Measurements from ENCODE around the gene ASTL.

Gene ASTL

GRCh38 chr2:96136129-96136720, 2.1 kb downstream of the ASTL start:
- TF ChIP-seq, protein P1, sequence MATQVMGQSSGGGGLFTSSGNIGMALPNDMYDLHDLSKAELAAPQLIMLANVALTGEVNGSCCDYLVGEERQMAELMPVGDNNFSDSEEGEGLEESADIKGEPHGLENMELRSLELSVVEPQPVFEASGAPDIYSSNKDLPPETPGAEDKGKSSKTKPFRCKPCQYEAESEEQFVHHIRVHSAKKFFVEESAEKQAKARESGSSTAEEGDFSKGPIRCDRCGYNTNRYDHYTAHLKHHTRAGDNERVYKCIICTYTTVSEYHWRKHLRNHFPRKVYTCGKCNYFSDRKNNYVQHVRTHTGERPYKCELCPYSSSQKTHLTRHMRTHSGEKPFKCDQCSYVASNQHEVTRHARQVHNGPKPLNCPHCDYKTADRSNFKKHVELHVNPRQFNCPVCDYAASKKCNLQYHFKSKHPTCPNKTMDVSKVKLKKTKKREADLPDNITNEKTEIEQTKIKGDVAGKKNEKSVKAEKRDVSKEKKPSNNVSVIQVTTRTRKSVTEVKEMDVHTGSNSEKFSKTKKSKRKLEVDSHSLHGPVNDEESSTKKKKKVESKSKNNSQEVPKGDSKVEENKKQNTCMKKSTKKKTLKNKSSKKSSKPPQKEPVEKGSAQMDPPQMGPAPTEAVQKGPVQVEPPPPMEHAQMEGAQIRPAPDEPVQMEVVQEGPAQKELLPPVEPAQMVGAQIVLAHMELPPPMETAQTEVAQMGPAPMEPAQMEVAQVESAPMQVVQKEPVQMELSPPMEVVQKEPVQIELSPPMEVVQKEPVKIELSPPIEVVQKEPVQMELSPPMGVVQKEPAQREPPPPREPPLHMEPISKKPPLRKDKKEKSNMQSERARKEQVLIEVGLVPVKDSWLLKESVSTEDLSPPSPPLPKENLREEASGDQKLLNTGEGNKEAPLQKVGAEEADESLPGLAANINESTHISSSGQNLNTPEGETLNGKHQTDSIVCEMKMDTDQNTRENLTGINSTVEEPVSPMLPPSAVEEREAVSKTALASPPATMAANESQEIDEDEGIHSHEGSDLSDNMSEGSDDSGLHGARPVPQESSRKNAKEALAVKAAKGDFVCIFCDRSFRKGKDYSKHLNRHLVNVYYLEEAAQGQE (IDR thresholded peaks at IDR 0.05; ENCODE audit: insufficient replicate concordance, low read depth): no peak
- TF ChIP-seq POLR2AphosphoS5 (IDR thresholded peaks at IDR 0.05; ENCODE audit: low read depth): no peak
- no peak for TF ChIP-seq SPI1 (IDR thresholded peaks at IDR 0.05; ENCODE audit: borderline replicate concordance, low read depth)
- TF ChIP-seq, protein P2, sequence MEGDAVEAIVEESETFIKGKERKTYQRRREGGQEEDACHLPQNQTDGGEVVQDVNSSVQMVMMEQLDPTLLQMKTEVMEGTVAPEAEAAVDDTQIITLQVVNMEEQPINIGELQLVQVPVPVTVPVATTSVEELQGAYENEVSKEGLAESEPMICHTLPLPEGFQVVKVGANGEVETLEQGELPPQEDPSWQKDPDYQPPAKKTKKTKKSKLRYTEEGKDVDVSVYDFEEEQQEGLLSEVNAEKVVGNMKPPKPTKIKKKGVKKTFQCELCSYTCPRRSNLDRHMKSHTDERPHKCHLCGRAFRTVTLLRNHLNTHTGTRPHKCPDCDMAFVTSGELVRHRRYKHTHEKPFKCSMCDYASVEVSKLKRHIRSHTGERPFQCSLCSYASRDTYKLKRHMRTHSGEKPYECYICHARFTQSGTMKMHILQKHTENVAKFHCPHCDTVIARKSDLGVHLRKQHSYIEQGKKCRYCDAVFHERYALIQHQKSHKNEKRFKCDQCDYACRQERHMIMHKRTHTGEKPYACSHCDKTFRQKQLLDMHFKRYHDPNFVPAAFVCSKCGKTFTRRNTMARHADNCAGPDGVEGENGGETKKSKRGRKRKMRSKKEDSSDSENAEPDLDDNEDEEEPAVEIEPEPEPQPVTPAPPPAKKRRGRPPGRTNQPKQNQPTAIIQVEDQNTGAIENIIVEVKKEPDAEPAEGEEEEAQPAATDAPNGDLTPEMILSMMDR (IDR thresholded peaks at IDR 0.05; ENCODE audit: insufficient read depth, low read length): no peak
- TF ChIP-seq GABPA (IDR thresholded peaks at IDR 0.05; ENCODE audit: low read depth): no peak
- Histone ChIP-seq H3K4me3 (replicated peaks; ENCODE audit: insufficient read depth, low read length) (no peak overlapping the region), H3K27me3 (ENCODE audit: insufficient read depth, poor library complexity, severe bottlenecking) (no peaks in the 10 kb centered on the region), H3K27ac (replicated peaks) (no peak overlapping the region)
- DNase-seq (ENCODE audit: low read depth in 1 of 2, low spot score in 1 of 2): no peak

GRCh38 chr2:96135621-96136020, 2.7 kb downstream of the ASTL start:
- Histone ChIP-seq H3K4me3 (replicated peaks; ENCODE audit: insufficient read depth, low read length) (no peak overlapping the region), H3K27ac (replicated peaks) (no peak overlapping the region), H3K27me3 (ENCODE audit: insufficient read depth, poor library complexity, severe bottlenecking) (no peaks in the 10 kb centered on the region)
- TF ChIP-seq GABPA (IDR thresholded peaks at IDR 0.05; ENCODE audit: low read depth) (no peak), POLR2AphosphoS5 (IDR thresholded peaks at IDR 0.05; ENCODE audit: low read depth) (no peak), SPI1 (IDR thresholded peaks at IDR 0.05; ENCODE audit: borderline replicate concordance, low read depth) (no peak)
- TF ChIP-seq, protein P1 (IDR thresholded peaks at IDR 0.05; ENCODE audit: insufficient replicate concordance, low read depth): no peak
- TF ChIP-seq, protein P2 (IDR thresholded peaks at IDR 0.05; ENCODE audit: insufficient read depth, low read length): no peak
- DNase-seq (ENCODE audit: low read depth in 1 of 2, low spot score in 1 of 2): no peak

GRCh38 chr2:96135171-96135570, 3.1 kb downstream of the ASTL start:
- H3K4me3 ChIP-seq (replicated peaks; ENCODE audit: insufficient read depth, low read length): no peak overlapping the region
- H3K27ac ChIP-seq (replicated peaks): no peak overlapping the region
- DNase-seq (ENCODE audit: low read depth in 1 of 2, low spot score in 1 of 2): no peak
- no peak for TF ChIP-seq SPI1 (IDR thresholded peaks at IDR 0.05; ENCODE audit: borderline replicate concordance, low read depth)
- TF ChIP-seq, protein P2 (IDR thresholded peaks at IDR 0.05; ENCODE audit: insufficient read depth, low read length): no peak
- TF ChIP-seq, protein P1 (IDR thresholded peaks at IDR 0.05; ENCODE audit: insufficient replicate concordance, low read depth): no peak
- no peak for TF ChIP-seq GABPA (IDR thresholded peaks at IDR 0.05; ENCODE audit: low read depth)
- no peak for TF ChIP-seq POLR2AphosphoS5 (IDR thresholded peaks at IDR 0.05; ENCODE audit: low read depth)
- H3K27me3 ChIP-seq (ENCODE audit: insufficient read depth, poor library complexity, severe bottlenecking): no peaks in the 10 kb centered on the region

All from HL-60 (cell line).